ENCODE data around the gene KCNT2.

Gene KCNT2

GRCh38 chr1:196180847-196181593 lies 427.2 kb downstream of the KCNT2 start:
- DNase-seq (ENCODE audit: low spot score) = no peak

GRCh38 chr1:196178083-196178635 lies 430.1 kb downstream of the KCNT2 start:
- DNase-seq (ENCODE audit: low spot score) = no peak

Data from pons (tissue), 1 donor.